Omental fat pad (tissue), 4 donors: ENCODE results near the gene RPF1. TPM values are rescaled to one million over a fixed set of nuclear protein-coding genes. Genes with fewer than 3 reads are reported as not detected.

Source experiments
- ATAC-seq: fragments of 150-250 bp; one replicate; pipeline ENCODE4 v1.9.1; 2016; ENCODE audit warnings: mild to moderate bottlenecking, moderate library complexity; ENCODE audit not compliant: low FRiP score
- DNase-seq: peaks from one replicate; pipeline ENCODE4 v3.0.0-alpha.2; 2019; ENCODE audit warnings: low spot score
- CTCF ChIP-seq, 3 donors: fragments of 450-650 bp; IDR thresholded peaks; one replicate each; pipeline ENCODE4 v1.5.1; 2016 to 2017; ENCODE audit warnings: antibody characterized with exemption in 3 of 3, mild to moderate bottlenecking in 3 of 3, moderate library complexity in 2 of 3
- total RNA-seq, 4 donors: library from RNA; depleted of rRNA; stranded (reverse); fragments of >200 nt; gene quantifications; one replicate each; pipeline ENCODE4 v1.1.0, GENCODE V29; 2016

RPF1 gene
- total RNA-seq, 4 donors from 2014 or later = 24.9 to 45.6 (median 30.7) TPM

- no peak for TF ChIP-seq CTCF (IDR thresholded peaks at IDR 0.05)
- no peak for ATAC-seq
- no peak for DNase-seq
These were observed 45.5 kb downstream of the RPF1 start for GRCh38 chr1:84524590-84524989.

GRCh38 chr1:84525779-84526178, 46.7 kb downstream of the RPF1 start:
- ATAC-seq = no peak
- no peak for TF ChIP-seq CTCF (IDR thresholded peaks at IDR 0.05)

GRCh38 chr1:84538599-84538998, 59.5 kb downstream of the RPF1 start:
- no peak for TF ChIP-seq CTCF (IDR thresholded peaks at IDR 0.05)
- ATAC-seq (no peak), DNase-seq (no peak)

More at GRCh38 chr1:84525779-84526178, 46.7 kb downstream of the RPF1 start:
- DNase-seq = no peak

- TF ChIP-seq CTCF (IDR thresholded peaks at IDR 0.05) = no peak
- no peak for ATAC-seq
- DNase-seq = no peak
These were observed 60.9 kb downstream of the RPF1 start for GRCh38 chr1:84539972-84540371.

- no peak for DNase-seq
- no peak for TF ChIP-seq CTCF (IDR thresholded peaks at IDR 0.05)
- ATAC-seq = no peak
These were observed 61.7 kb downstream of the RPF1 start for GRCh38 chr1:84540759-84541158.

- no peak for TF ChIP-seq CTCF (IDR thresholded peaks at IDR 0.05)
- DNase-seq (no peak), ATAC-seq (no peak)
These were observed 62.6 kb downstream of the RPF1 start for GRCh38 chr1:84541679-84542078.

Other genes starting within 250 kb of the RPF1 start
- 1 to 10 TPM in 1 of 4 donors, under 1 TPM in 2, not detected in 1; 0.63 to 1.3 (median 0.72) TPM for gene SAMD13, start 177.6 kb upstream of the RPF1 start, total RNA-seq
- 1 to 10 TPM in 2 of 4 donors, not detected in 2; 1.3 to 9.7 TPM for gene DNASE2B, start 80.8 kb upstream of the RPF1 start, total RNA-seq
- 1 to 10 TPM in 3 of 4 donors, under 1 TPM in 1; 0.31 to 7.9 (median 3.1) TPM for gene SPATA1, start 27.1 kb downstream of the RPF1 start, total RNA-seq
- gene GNG5, start 27.3 kb downstream of the RPF1 start, total RNA-seq = 10 to 100 TPM; 58.3 to 89.2 (median 74.3) TPM
- 10 to 100 TPM; 12.2 to 23.5 (median 16.4) TPM for gene CTBS, start 95.2 kb downstream of the RPF1 start, total RNA-seq
- 1 to 10 TPM; 1.9 to 8.0 (median 3.9) TPM for gene SSX2IP, start 211.2 kb downstream of the RPF1 start, total RNA-seq